GM12878 (cell line): ENCODE results near the gene CCNY.

Source experiments
- BCL11A ChIP-seq: IDR thresholded peaks from 2 replicates; pipeline ENCODE4 v1.6.1; 2011; ENCODE audit warnings: low read depth, low read length
- BCL3 ChIP-seq: IDR thresholded peaks from 2 replicates; pipeline ENCODE4 v1.6.1; 2011; ENCODE audit warnings: borderline replicate concordance, low read depth, mild to moderate bottlenecking, moderate library complexity, low read length; ENCODE audit not compliant: insufficient read depth, poor library complexity, severe bottlenecking
- CBFB ChIP-seq: IDR thresholded peaks from 2 replicates; pipeline ENCODE4 v1.6.1; 2016; ENCODE audit warnings: antibody characterized with exemption, low read depth
- EP300 ChIP-seq, 2 experiments: fragments of 150-350 bp in 1 of 2; IDR thresholded peaks; 2 replicates each; pipeline ENCODE4 v1.6.1; 2011 to 2012; ENCODE audit warnings: low read depth in 2 of 2, low read length in 2 of 2, borderline replicate concordance in 1 of 2, improper control_type of control experiment in 1 of 2, inconsistent platforms in 1 of 2; ENCODE audit not compliant: control insufficient read depth in 1 of 2
- KAT2A ChIP-seq: conservative IDR thresholded peaks from 2 replicates; pipeline ENCODE4 v1.6.1; 2011; ENCODE audit warnings: low read depth, low read length; ENCODE audit not compliant: control insufficient read depth
- POLR2A ChIP-seq: IDR thresholded peaks from 2 replicates; pipeline ENCODE4 v1.6.1; 2011; ENCODE audit warnings: low read depth, mild to moderate bottlenecking, low read length
- POLR2AphosphoS2 ChIP-seq: IDR thresholded peaks from 2 replicates; pipeline ENCODE4 v1.6.1; 2011; ENCODE audit warnings: low read depth, mild to moderate bottlenecking, low read length, improper control_type of control experiment, moderate library complexity
- SRF ChIP-seq, 2 experiments: IDR thresholded peaks; 2 replicates each; pipeline ENCODE4 v1.6.1; 2011; ENCODE audit warnings: low read depth in 2 of 2, low read length in 2 of 2, mild to moderate bottlenecking in 1 of 2, moderate library complexity in 1 of 2
- TCF12 ChIP-seq: IDR thresholded peaks from 2 replicates; pipeline ENCODE4 v1.6.1; 2011; ENCODE audit warnings: low read depth, mild to moderate bottlenecking, low read length
- TF ChIP-seq, protein P1 (sequence below), 3 experiments: IDR thresholded peaks in 2 of 3; conservative IDR thresholded peaks in 1 of 3; 2 replicates each; pipeline ENCODE4 v1.5.1; 2011; ENCODE audit warnings: low read depth in 3 of 3, low read length in 3 of 3, mild to moderate bottlenecking in 3 of 3, control low read depth in 2 of 3, moderate library complexity in 2 of 3, inconsistent platforms in 1 of 3, mixed read lengths in 1 of 3; ENCODE audit not compliant: control insufficient read depth in 2 of 3, insufficient read depth in 1 of 3; ENCODE audit errors: extremely low read depth in 1 of 3
- TF ChIP-seq, protein P2 (sequence below): fragments of 450-650 bp; formaldehyde crosslinking; IDR thresholded peaks from 2 replicates; pipeline ENCODE4 v1.4.0; 2020; ENCODE audit warnings: mild to moderate bottlenecking, moderate library complexity
- TF ChIP-seq, protein P3 (sequence below): fragments of 450-650 bp; IDR thresholded peaks from 2 replicates; pipeline ENCODE4 v1.6.1; 2017; ENCODE audit warnings: mild to moderate bottlenecking
- TF ChIP-seq, protein P4 (sequence below): IDR thresholded peaks from 2 replicates; pipeline ENCODE4 v1.6.1; 2012; ENCODE audit warnings: low read depth, low read length, improper control_type of control experiment

DNA sequence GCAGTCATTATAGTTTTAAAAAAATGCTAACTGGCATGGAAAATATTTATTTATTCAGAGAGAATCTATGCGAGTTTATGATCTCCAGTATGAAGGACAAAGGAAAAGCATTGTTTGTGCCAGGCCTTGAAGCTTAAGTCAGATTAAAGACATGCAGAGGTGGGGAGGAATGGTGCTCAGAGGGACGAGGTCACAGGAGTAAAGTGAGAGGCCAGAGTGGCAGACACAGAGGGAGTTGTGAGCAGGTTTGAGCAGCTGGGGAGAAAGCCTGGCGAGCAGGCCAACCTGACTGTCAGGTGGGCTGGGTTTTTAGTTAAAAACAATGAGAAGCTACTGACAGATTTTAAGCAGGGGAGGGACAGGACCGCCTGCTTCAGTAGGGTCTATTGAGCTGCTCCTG, 6.8 kb upstream of the CCNY start:
- TF ChIP-seq, protein P1, sequence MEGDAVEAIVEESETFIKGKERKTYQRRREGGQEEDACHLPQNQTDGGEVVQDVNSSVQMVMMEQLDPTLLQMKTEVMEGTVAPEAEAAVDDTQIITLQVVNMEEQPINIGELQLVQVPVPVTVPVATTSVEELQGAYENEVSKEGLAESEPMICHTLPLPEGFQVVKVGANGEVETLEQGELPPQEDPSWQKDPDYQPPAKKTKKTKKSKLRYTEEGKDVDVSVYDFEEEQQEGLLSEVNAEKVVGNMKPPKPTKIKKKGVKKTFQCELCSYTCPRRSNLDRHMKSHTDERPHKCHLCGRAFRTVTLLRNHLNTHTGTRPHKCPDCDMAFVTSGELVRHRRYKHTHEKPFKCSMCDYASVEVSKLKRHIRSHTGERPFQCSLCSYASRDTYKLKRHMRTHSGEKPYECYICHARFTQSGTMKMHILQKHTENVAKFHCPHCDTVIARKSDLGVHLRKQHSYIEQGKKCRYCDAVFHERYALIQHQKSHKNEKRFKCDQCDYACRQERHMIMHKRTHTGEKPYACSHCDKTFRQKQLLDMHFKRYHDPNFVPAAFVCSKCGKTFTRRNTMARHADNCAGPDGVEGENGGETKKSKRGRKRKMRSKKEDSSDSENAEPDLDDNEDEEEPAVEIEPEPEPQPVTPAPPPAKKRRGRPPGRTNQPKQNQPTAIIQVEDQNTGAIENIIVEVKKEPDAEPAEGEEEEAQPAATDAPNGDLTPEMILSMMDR (IDR thresholded peaks at IDR 0.05 in 2 of 3, conservative IDR thresholded peaks at IDR 0.05 in 1 of 3; ENCODE audit: control insufficient read depth in 2 of 3, extremely low read depth in 1 of 3, insufficient read depth in 1 of 3, low read depth in 3 of 3, low read length in 3 of 3): no peak
- TF ChIP-seq POLR2A: no peak
- TF ChIP-seq, protein P2, sequence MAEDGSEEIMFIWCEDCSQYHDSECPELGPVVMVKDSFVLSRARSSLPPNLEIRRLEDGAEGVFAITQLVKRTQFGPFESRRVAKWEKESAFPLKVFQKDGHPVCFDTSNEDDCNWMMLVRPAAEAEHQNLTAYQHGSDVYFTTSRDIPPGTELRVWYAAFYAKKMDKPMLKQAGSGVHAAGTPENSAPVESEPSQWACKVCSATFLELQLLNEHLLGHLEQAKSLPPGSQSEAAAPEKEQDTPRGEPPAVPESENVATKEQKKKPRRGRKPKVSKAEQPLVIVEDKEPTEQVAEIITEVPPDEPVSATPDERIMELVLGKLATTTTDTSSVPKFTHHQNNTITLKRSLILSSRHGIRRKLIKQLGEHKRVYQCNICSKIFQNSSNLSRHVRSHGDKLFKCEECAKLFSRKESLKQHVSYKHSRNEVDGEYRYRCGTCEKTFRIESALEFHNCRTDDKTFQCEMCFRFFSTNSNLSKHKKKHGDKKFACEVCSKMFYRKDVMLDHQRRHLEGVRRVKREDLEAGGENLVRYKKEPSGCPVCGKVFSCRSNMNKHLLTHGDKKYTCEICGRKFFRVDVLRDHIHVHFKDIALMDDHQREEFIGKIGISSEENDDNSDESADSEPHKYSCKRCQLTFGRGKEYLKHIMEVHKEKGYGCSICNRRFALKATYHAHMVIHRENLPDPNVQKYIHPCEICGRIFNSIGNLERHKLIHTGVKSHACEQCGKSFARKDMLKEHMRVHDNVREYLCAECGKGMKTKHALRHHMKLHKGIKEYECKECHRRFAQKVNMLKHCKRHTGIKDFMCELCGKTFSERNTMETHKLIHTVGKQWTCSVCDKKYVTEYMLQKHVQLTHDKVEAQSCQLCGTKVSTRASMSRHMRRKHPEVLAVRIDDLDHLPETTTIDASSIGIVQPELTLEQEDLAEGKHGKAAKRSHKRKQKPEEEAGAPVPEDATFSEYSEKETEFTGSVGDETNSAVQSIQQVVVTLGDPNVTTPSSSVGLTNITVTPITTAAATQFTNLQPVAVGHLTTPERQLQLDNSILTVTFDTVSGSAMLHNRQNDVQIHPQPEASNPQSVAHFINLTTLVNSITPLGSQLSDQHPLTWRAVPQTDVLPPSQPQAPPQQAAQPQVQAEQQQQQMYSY: no peak
- no peak for TF ChIP-seq KAT2A
- TF ChIP-seq BCL3: no peak
- TF ChIP-seq SRF (IDR thresholded peaks at IDR 0.05; ENCODE audit: low read depth in 2 of 2, low read length in 2 of 2): no peak
- TF ChIP-seq CBFB: no peak
- TF ChIP-seq, protein P3, sequence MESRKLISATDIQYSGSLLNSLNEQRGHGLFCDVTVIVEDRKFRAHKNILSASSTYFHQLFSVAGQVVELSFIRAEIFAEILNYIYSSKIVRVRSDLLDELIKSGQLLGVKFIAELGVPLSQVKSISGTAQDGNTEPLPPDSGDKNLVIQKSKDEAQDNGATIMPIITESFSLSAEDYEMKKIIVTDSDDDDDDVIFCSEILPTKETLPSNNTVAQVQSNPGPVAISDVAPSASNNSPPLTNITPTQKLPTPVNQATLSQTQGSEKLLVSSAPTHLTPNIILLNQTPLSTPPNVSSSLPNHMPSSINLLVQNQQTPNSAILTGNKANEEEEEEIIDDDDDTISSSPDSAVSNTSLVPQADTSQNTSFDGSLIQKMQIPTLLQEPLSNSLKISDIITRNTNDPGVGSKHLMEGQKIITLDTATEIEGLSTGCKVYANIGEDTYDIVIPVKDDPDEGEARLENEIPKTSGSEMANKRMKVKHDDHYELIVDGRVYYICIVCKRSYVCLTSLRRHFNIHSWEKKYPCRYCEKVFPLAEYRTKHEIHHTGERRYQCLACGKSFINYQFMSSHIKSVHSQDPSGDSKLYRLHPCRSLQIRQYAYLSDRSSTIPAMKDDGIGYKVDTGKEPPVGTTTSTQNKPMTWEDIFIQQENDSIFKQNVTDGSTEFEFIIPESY: no peak
- no peak for TF ChIP-seq TCF12
- TF ChIP-seq POLR2AphosphoS2: no peak
- TF ChIP-seq BCL11A: no peak
- TF ChIP-seq EP300 (IDR thresholded peaks at IDR 0.05; ENCODE audit: borderline replicate concordance in 1 of 2, control insufficient read depth in 1 of 2, low read depth in 2 of 2, low read length in 2 of 2): no peak
- TF ChIP-seq, protein P4, sequence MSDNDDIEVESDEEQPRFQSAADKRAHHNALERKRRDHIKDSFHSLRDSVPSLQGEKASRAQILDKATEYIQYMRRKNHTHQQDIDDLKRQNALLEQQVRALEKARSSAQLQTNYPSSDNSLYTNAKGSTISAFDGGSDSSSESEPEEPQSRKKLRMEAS: no peak
